GM23338 (cell line): ENCODE measurements around the gene SEC11C. TPM values are rescaled to one million over a fixed set of nuclear protein-coding genes. Genes with fewer than 3 reads are reported as not detected.

Experiments used
- ATAC-seq: fragments of 200-7000 bp; cut with Tn5 transposase; 3 replicates; pipeline ENCODE4 v1.9.1; 2020
- DNase-seq: peaks from one replicate; pipeline ENCODE4 v3.0.0-alpha.2; 2015; ENCODE audit warnings: low spot score
- H2AFZ ChIP-seq: fragments of 200-600 bp; sonication (generic); 2 replicates; pipeline ENCODE4 v1.8.0; 2016; ENCODE audit warnings: antibody characterized with exemption, mild to moderate bottlenecking, moderate library complexity
- H3F3A ChIP-seq: fragments of 200-600 bp; sonication (generic); replicated peaks from 2 replicates; pipeline ENCODE4 v1.8.0; 2017; ENCODE audit warnings: antibody characterized with exemption, mixed run types, low read depth
- H3K27ac ChIP-seq: fragments of 200-600 bp; sonication (generic); 2 replicates; pipeline ENCODE4 v1.6.1; 2016; ENCODE audit warnings: low read depth
- H3K27me3 ChIP-seq: fragments of 200-600 bp; sonication (generic); 2 replicates; pipeline ENCODE4 v1.8.0; 2016; ENCODE audit warnings: mild to moderate bottlenecking, mixed run types, moderate library complexity; ENCODE audit not compliant: insufficient read depth
- H3K36me3 ChIP-seq: fragments of 200-600 bp; sonication (generic); 2 replicates; pipeline ENCODE4 v1.8.0; 2016; ENCODE audit warnings: mild to moderate bottlenecking; ENCODE audit not compliant: insufficient read depth
- H3K4me1 ChIP-seq: fragments of 200-600 bp; sonication (generic); 2 replicates; pipeline ENCODE4 v1.8.0; 2016; ENCODE audit warnings: mild to moderate bottlenecking, moderate library complexity; ENCODE audit not compliant: insufficient read depth
- H3K4me2 ChIP-seq: fragments of 200-600 bp; sonication (generic); 2 replicates; pipeline ENCODE4 v1.7.1; 2017; ENCODE audit warnings: mixed run types
- H3K4me3 ChIP-seq: fragments of 200-600 bp; sonication (generic); 2 replicates; pipeline ENCODE4 v1.6.1; 2016; ENCODE audit warnings: mixed run types
- H3K79me2 ChIP-seq: fragments of 200-600 bp; sonication (generic); replicated peaks from 2 replicates; pipeline ENCODE4 v1.8.0; 2017; ENCODE audit warnings: mild to moderate bottlenecking; ENCODE audit not compliant: insufficient read depth
- H3K9me2 ChIP-seq: fragments of 200-600 bp; sonication (generic); 2 replicates; pipeline ENCODE4 v1.8.0; 2017; ENCODE audit not compliant: insufficient read depth
- H4K20me1 ChIP-seq: fragments of 200-600 bp; sonication (generic); replicated peaks from 2 replicates; pipeline ENCODE4 v1.8.0; 2017; ENCODE audit warnings: mild to moderate bottlenecking; ENCODE audit not compliant: insufficient read depth
- H3K27ac Mint-ChIP-seq: 2 replicates; pipeline ENCODE4 v1.8.0; 2020; ENCODE audit warnings: inconsistent platforms, mild to moderate bottlenecking, moderate library complexity, mixed read lengths
- H3K27me3 Mint-ChIP-seq: 3 replicates; pipeline ENCODE4 v1.8.0; 2022; ENCODE audit warnings: low read depth, mild to moderate bottlenecking, moderate library complexity, mixed read lengths, inconsistent platforms; ENCODE audit not compliant: insufficient read depth, poor library complexity
- H3K36me3 Mint-ChIP-seq: 3 replicates; pipeline ENCODE4 v1.8.0; 2021; ENCODE audit warnings: low read depth, mild to moderate bottlenecking, inconsistent platforms, moderate library complexity, mixed read lengths
- H3K4me1 Mint-ChIP-seq: 3 replicates; pipeline ENCODE4 v1.8.0; 2020; ENCODE audit warnings: mild to moderate bottlenecking, inconsistent platforms, mixed read lengths
- H3K4me3 Mint-ChIP-seq: 3 replicates; pipeline ENCODE4 v1.8.0; 2021; ENCODE audit warnings: moderate library complexity, mild to moderate bottlenecking, inconsistent platforms, mixed read lengths
- H3K9me3 Mint-ChIP-seq: 3 replicates; pipeline ENCODE4 v1.8.0; 2020; ENCODE audit warnings: moderate library complexity, mild to moderate bottlenecking, inconsistent platforms, mixed read lengths
- NANOG ChIP-seq: IDR thresholded peaks from 2 replicates; pipeline ENCODE4 v1.6.1; 2016; ENCODE audit warnings: antibody characterized with exemption, borderline replicate concordance
- ZNF331 ChIP-seq: fragments of 250-450 bp; sonication (Bioruptor Pico); IDR thresholded peaks from 2 replicates; pipeline ENCODE4 v1.5.0; 2020; ENCODE audit warnings: low read depth, mild to moderate bottlenecking, moderate library complexity
- polyA plus RNA-seq: library from polyadenylated mRNA; unstranded; fragments of >200 nt; fragmentation: Nextera tagmentation; extraction: Ambion mirVana; gene quantifications from 2 replicates; pipeline ENCODE4 v1.2.1, GENCODE V29; 2016
- total RNA-seq: library from RNA; depleted of rRNA; stranded (reverse); fragments of >200 nt; shearing (Covaris generic); gene quantifications from 2 replicates; pipeline ENCODE4 v1.2.3, GENCODE V29; 2014
- TF ChIP-seq, protein P1 (sequence below): IDR thresholded peaks from 2 replicates; pipeline ENCODE4 v1.6.1; 2016; ENCODE audit warnings: antibody characterized with exemption
- TF ChIP-seq, protein P2 (sequence below): fragments of 250-450 bp; sonication (Bioruptor Pico); IDR thresholded peaks from 2 replicates; pipeline ENCODE4 v1.5.0; 2020; ENCODE audit warnings: mild to moderate bottlenecking, moderate library complexity

SEC11C gene
- total and polyA plus RNA-seq, 2 experiments from 2014 or later: 31.7 to 169 TPM

DNA sequence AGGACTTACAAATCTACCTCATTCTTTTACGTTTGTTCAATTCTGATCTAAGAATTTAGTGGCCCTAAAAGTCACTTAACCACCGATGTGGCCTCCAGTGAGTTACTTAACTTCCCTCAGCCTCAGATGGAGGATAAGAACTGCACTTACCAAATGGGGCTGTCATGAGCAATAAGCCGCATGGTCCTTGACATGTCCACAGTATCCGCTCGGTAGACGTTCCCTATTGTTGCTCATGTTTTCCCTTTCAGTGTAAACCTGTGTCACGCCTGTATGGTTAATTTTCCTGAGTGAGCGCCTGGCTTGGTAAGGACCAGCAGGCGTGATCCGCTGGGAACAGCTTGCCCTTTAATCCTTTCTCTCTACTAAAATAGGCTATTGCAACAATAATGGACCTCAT lies 20.3 kb downstream of the SEC11C start:
- Mint-ChIP-seq H3K27ac (no peak overlapping the region), H3K4me3 (no peak overlapping the region), H3K9me3 (no peaks in the 10 kb centered on the region), H3K27me3 (no peaks in the 10 kb centered on the region), H3K36me3 (peaks cover 4% of the 10 kb centered on the region; the same call in 1 of the 3 replicates), H3K4me1 (no peaks in the 10 kb centered on the region)
- DNase-seq: no peak
- no peak for ATAC-seq
- no peak overlapping the region for H3K4me3 ChIP-seq
- no peaks in the 10 kb centered on the region for H3K4me1 ChIP-seq
- no peaks in the 10 kb centered on the region for H3K27me3 ChIP-seq
- no peak overlapping the region for H3K4me2 ChIP-seq
- H3K27ac ChIP-seq: no peak overlapping the region
- H4K20me1 ChIP-seq: no peaks in the 10 kb centered on the region
- H3K79me2 ChIP-seq: no peaks in the 10 kb centered on the region
- H2AFZ ChIP-seq: no peak overlapping the region
- H3K9me2 ChIP-seq: no peaks in the 10 kb centered on the region
- H3K36me3 ChIP-seq: 0 out of 2 replicates have a peak, but pooled peaks cover under 1% of the 10 kb centered on the region
- no peak for TF ChIP-seq ZNF331 (CRISPR knock-in tag)
- H3F3A ChIP-seq: no peaks in the 10 kb centered on the region

DNA sequence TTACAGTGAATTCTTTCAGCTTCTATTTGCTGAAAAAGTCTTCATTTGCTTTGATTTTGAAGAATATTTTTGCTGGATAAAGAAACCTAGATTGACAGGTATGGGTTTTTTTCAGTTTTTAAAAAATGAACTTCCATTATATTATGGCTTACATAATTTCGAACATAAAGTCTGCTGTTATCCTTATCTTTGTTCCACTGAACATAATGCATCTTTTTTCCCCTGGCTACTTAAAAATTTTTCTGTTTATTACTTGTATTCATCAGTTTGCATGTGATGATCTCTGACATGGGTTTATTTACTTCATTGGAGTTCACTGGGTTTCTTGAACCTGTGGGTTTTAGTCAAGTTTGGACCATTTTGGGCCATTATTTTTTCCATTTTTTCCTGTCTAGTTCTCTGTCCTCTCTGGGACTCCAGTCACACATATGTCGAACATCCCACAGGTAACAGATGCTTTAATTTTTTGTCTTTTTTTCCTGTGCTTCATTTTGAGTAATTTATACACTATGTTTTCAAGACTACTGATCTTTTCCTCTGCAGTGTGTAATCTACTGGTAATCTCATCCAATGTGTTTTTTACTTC lies 33.1 kb downstream of the SEC11C start:
- no peak overlapping the region for H3K27ac Mint-ChIP-seq
- no peak overlapping the region for H3K4me3 Mint-ChIP-seq
- no peak for ATAC-seq

More for the DNA sequence above, 33.1 kb downstream of the SEC11C start:
- no peaks in the 10 kb centered on the region for H3K79me2 ChIP-seq
- no peak overlapping the region for H3K4me2 ChIP-seq
- Mint-ChIP-seq H3K9me3 (peaks cover 22% of the 10 kb centered on the region), H3K27me3 (peaks cover 5% of the 10 kb centered on the region), H3K36me3 (peaks cover 16% of the 10 kb centered on the region; the same call in 1 of the 3 replicates), H3K4me1 (no peaks in the 10 kb centered on the region)
- TF ChIP-seq, protein P1, sequence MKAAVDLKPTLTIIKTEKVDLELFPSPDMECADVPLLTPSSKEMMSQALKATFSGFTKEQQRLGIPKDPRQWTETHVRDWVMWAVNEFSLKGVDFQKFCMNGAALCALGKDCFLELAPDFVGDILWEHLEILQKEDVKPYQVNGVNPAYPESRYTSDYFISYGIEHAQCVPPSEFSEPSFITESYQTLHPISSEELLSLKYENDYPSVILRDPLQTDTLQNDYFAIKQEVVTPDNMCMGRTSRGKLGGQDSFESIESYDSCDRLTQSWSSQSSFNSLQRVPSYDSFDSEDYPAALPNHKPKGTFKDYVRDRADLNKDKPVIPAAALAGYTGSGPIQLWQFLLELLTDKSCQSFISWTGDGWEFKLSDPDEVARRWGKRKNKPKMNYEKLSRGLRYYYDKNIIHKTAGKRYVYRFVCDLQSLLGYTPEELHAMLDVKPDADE: no peak
- no peak for TF ChIP-seq NANOG
- TF ChIP-seq, protein P2, sequence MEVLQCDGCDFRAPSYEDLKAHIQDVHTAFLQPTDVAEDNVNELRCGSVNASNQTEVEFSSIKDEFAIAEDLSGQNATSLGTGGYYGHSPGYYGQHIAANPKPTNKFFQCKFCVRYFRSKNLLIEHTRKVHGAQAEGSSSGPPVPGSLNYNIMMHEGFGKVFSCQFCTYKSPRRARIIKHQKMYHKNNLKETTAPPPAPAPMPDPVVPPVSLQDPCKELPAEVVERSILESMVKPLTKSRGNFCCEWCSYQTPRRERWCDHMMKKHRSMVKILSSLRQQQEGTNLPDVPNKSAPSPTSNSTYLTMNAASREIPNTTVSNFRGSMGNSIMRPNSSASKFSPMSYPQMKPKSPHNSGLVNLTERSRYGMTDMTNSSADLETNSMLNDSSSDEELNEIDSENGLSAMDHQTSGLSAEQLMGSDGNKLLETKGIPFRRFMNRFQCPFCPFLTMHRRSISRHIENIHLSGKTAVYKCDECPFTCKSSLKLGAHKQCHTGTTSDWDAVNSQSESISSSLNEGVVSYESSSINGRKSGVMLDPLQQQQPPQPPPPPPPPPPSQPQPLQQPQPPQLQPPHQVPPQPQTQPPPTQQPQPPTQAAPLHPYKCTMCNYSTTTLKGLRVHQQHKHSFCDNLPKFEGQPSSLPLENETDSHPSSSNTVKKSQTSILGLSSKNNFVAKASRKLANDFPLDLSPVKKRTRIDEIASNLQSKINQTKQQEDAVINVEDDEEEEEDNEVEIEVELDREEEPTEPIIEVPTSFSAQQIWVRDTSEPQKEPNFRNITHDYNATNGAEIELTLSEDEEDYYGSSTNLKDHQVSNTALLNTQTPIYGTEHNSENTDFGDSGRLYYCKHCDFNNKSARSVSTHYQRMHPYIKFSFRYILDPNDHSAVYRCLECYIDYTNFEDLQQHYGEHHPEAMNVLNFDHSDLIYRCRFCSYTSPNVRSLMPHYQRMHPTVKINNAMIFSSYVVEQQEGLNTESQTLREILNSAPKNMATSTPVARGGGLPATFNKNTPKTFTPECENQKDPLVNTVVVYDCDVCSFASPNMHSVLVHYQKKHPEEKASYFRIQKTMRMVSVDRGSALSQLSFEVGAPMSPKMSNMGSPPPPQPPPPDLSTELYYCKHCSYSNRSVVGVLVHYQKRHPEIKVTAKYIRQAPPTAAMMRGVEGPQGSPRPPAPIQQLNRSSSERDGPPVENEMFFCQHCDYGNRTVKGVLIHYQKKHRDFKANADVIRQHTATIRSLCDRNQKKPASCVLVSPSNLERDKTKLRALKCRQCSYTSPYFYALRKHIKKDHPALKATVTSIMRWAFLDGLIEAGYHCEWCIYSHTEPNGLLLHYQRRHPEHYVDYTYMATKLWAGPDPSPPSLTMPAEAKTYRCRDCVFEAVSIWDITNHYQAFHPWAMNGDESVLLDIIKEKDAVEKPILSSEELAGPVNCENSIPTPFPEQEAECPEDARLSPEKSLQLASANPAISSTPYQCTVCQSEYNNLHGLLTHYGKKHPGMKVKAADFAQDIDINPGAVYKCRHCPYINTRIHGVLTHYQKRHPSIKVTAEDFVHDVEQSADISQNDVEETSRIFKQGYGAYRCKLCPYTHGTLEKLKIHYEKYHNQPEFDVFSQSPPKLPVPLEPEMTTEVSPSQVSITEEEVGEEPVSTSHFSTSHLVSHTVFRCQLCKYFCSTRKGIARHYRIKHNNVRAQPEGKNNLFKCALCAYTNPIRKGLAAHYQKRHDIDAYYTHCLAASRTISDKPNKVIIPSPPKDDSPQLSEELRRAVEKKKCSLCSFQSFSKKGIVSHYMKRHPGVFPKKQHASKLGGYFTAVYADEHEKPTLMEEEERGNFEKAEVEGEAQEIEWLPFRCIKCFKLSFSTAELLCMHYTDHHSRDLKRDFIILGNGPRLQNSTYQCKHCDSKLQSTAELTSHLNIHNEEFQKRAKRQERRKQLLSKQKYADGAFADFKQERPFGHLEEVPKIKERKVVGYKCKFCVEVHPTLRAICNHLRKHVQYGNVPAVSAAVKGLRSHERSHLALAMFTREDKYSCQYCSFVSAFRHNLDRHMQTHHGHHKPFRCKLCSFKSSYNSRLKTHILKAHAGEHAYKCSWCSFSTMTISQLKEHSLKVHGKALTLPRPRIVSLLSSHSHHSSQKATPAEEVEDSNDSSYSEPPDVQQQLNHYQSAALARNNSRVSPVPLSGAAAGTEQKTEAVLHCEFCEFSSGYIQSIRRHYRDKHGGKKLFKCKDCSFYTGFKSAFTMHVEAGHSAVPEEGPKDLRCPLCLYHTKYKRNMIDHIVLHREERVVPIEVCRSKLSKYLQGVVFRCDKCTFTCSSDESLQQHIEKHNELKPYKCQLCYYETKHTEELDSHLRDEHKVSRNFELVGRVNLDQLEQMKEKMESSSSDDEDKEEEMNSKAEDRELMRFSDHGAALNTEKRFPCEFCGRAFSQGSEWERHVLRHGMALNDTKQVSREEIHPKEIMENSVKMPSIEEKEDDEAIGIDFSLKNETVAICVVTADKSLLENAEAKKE (CRISPR knock-in tag): no peak
- no peaks in the 10 kb centered on the region for H3K27me3 ChIP-seq
- no peak for DNase-seq
- no peak overlapping the region for H3K27ac ChIP-seq
- H3K4me3 ChIP-seq: no peak overlapping the region
- H4K20me1 ChIP-seq: no peaks in the 10 kb centered on the region
- H3K9me2 ChIP-seq: no peaks in the 10 kb centered on the region
- no peaks in the 10 kb centered on the region for H3F3A ChIP-seq
- H3K4me1 ChIP-seq: no peaks in the 10 kb centered on the region
- H3K36me3 ChIP-seq: no peaks in the 10 kb centered on the region; the same call in 1 of the 2 replicates
- H2AFZ ChIP-seq: no peak overlapping the region
